DLD1 (cell line): Measurements from ENCODE around the gene LRFN5.
"Not testable (repeated sequence)": the region's sequence is repeated elsewhere in the genome, so short reads cannot be mapped to it uniquely, and the experiment has no call there.

Experiments
- in situ Hi-C: cut with HindIII; loops from 2 replicates; pipeline ENCODE4 v1.10.0; 2017; ENCODE audit warnings: low sequenced_read_pairs

LRFN5 gene

DNA sequence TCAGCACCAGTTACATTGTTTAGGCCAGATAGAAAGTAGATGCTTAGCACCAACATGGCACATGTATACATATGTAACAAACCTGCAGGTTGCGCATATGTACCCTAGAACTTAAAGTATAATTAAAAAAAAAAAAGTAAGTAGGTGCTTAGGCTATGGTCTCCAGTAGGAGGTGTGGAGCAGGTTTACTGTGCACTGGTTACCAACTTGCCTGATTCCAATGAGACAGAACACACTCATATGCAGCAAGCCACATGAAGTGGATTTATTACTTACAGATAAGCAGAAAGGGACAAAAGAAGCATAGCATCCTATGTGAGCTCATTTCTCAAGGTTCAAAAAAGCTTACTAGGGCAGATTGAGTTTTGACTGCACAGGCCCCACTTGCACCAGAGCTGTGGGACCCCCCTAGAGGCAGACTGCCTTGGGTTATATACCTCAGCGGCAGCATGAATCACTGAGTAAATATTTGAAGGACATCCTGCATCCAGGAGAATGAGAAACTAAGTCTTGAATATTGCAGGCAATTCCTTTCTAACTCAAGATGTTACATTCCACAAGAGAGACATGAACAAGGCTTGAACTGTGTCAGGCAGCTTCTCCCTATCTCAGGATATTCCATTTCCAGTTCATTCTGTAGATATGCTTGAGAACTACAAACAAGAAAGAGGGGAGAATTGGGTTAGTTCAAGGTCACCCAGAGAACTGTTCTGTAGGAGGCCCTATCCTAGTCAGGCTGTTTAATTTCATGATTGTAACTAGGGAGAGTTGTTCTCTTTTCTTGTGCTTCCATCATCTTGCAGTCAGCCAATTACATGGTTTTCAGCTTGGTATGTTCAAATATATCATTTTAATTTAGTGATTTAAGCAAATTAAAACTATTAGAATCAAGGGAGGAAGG is 30.1 kb downstream of the LRFN5 start:
- in situ Hi-C loops, result no loop called here

GRCh38 chr14:41641690-41642089 is 35.0 kb downstream of the LRFN5 start:
- in situ Hi-C loops, result no loop called here

GRCh38 chr14:41642367-41642766 is 35.7 kb downstream of the LRFN5 start:
- in situ Hi-C loops, result no loop called here

DNA sequence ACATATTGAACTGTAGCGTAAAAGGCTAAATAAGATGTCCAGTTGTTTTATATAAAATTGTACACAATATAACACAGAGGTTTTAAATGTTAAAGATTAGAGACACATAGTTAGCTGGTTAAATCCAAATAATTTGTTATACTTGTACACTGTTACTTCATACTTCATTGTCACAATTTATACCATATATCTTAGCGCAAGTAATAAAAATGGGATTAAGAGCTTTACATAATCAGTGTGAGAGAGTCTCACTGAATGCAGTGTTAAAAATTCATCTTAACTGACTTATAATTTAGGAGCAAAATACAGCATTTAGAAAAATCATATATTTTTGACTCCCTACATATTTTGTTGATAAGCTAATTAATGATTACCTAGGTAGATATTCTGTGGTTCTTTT is 36.1 kb downstream of the LRFN5 start:
- in situ Hi-C loops, result no loop called here

- in situ Hi-C loops, result no loop called here
These were observed 37.9 kb downstream of the LRFN5 start for GRCh38 chr14:41644606-41645005.

DNA sequence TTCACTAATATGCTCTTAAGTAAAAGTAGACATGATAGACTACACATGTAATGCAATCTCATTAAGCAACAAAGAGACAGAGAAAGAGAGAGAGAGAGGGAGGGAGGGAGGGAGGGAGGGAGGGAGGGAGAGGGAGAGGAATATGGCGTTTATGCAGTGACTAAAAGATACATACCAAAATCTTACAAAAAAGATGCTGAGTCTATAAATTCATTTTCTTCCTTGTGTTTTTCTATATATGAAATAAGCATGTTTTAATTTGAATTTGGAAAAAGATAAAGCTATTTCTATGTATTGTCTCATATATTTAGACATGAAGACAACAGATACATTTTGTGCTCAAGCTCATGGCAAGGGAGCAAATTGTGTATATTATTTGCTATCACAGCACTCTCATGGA is 44.1 kb downstream of the LRFN5 start:
- in situ Hi-C loops, result no loop called here

- in situ Hi-C loops, result no loop called here
These were observed 47.5 kb downstream of the LRFN5 start for GRCh38 chr14:41654196-41654595.

DNA sequence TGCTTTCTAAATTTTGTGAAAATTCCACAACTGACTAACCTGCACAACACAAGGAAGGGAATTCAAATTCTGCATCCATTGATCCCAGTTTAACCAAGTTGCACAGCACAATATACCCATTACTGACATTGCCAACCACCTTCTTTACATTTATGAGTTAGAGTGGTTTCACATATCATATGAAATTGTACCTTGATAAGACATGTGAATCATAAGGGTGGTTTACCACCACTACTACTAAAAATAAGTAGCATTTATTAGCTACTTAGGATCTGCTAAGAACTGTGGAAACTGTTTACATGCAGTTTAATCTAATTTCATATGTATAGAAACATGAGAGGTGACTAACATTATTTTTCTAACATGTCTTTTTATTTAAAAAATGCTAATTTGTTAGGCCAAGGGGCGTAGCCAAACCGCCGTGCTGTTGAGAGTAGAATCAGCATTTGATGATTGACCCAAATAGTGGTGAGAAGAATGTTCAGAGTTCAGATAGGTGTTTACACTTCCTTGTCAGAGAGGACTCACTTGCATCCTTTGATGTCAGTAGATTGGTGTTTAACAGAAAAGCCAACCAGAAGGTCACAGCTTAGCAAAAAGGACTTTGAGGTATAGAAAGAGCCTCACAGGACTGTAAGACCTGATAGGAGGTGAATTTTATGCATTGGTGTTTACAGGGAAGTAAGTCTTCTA is 56.2 kb downstream of the LRFN5 start:
- in situ Hi-C loops, result no loop called here

- in situ Hi-C loops, result no loop called here
These were observed 56.8 kb downstream of the LRFN5 start for GRCh38 chr14:41663473-41663850.

- in situ Hi-C loops, result no loop called here
These were observed 59.6 kb downstream of the LRFN5 start for GRCh38 chr14:41666301-41666700.

GRCh38 chr14:41668356-41668755 is 61.7 kb downstream of the LRFN5 start:
- in situ Hi-C loops, result no loop called here

DNA sequence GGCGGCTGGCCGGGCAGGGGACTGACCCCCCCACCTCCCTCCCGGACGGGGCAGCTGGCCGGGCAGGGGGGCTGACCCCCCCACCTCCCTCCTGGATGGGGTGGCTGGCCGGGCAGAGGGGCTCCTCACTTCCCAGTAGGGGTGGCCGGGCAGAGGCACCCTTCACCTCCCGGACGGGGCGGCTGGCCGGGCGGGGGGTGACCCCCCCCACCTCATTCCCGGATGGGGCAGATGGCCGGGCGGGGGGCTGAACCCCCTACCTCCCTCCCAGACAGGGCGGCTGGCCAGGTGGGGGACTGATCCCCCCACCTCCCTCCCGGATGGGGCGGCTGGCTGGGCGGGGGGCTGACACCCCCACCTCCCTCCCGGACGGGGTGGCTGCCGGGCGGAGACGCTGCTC is 66.9 kb downstream of the LRFN5 start:
- in situ Hi-C loops, result not testable (repeated sequence)

- in situ Hi-C loops, result not testable (repeated sequence)
These were observed 67.9 kb downstream of the LRFN5 start for GRCh38 chr14:41674511-41674971.

- in situ Hi-C loops, result no loop called here
These were observed 92.8 kb downstream of the LRFN5 start for GRCh38 chr14:41699486-41699885.

DNA sequence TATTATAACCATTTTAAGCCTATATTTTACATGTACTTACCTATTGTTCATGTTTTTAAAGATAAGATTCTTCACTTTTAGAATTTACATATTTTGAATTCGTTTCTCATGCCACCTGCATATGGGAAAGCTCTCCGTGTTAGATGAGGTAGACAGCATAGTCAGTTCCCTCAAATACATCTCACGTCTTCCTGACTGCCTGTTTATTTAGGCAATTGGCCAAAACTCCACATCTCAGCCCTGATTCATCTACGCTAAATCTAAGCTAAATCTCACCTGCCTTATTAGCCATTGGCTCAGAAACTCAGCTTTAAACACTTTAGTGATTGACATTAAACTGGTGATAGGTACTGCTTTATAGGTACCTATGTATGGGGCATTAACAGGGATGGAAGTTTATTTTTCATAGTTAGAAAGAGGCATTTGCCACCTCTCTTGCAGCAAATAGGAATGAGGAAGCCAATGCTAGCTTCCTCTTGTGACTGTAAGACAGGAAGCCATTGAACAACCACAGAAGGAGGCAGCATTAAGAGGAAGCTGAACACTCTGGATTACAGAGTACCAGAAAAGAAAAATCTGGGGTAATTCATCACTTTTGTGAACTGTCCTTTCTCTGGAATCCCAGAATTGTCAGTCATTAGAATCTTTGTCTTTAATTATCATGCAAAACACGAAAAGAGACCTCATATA is 111.9 kb downstream of the LRFN5 start:
- in situ Hi-C loops, result no loop called here

DNA sequence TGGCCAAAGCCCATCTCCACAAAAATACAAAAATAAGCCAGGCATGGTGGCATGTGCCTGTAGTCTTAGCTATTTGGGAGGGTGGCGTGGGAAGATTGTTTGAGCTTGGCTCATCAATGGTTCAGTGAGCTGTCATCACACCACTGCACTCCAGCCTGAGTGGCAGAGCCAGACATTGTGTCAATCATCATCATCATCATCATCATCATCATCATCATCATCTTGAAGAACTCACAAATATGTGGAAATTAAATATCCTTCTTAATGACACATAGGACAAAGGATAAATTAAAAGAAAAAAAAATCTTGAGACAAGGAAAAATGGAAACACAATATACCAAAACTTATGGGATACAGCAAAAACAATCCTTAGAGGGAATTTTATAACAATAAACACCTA is 132.5 kb downstream of the LRFN5 start:
- in situ Hi-C loops, result no loop called here

GRCh38 chr14:41743140-41743539 is 136.5 kb downstream of the LRFN5 start:
- in situ Hi-C loops, result no loop called here

DNA sequence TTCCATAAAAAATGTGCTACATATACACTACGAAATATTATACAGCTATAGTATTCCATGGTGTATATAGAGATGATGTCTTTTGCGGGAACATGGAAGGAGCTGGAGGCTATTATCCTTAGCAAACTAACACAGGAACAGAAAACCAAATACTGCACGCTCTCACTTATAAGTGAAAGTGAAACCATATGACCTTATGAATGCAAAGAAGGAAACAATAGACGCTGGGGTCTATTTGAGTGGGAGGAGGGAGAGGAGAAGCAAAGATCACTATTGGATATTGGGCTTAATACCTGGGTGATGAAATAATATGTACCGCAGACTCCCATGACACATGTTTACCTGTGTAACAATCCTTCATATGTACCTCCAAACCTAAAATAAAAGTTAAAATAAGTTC is 142.8 kb downstream of the LRFN5 start:
- in situ Hi-C loops, result no loop called here

- in situ Hi-C loops, result not testable (repeated sequence)
These were observed 143.9 kb downstream of the LRFN5 start for GRCh38 chr14:41750575-41750974.

- in situ Hi-C loops, result no loop called here
These were observed 151.5 kb downstream of the LRFN5 start for GRCh38 chr14:41758011-41758665.

- in situ Hi-C loops, result no loop called here
These were observed 154.5 kb downstream of the LRFN5 start for GRCh38 chr14:41761204-41761603.
